Fibroblast of upper back skin (primary cell): ENCODE data around the gene OR2AG2.

Source experiments
- DNase-seq: peaks from one replicate; pipeline ENCODE4 v3.0.0-alpha.2; 2013

The OR2AG2 gene

GRCh38 chr11:6738590-6738989 lies 33.2 kb downstream of the OR2AG2 start:
- no peak for DNase-seq

DNA sequence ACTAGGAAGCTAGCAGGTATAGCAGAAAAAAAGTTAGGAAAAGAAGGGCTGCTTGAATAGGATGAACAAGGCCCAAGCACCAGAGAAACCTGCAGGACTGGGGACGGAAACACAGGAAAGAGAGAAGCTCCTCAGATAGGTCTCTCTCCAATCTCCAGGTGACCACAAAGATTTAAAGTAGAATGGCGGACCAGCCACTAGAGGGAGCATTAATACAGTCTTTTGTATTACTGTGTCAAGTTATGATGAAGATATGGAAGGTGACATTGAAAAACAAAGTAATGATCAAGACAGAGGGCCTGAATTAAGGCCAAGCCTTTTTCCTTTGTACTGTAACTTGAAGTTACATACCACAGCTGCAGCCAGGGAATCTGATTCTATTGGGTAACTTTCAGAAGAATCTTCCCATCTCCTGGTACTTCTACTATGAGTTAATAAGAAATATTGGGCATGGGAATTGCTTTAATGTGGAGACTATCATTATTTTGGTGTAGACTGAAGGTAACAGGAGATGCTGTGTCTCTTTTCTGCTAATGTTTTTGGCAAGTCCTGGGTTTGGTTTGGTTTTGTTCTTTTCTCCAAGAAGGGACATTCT lies 33.8 kb downstream of the OR2AG2 start:
- DNase-seq, result peak; percentile 30

- peak; percentile 22 for DNase-seq
Observed at GRCh38 chr11:6736495-6737121, 35.2 kb downstream of the OR2AG2 start.

DNA sequence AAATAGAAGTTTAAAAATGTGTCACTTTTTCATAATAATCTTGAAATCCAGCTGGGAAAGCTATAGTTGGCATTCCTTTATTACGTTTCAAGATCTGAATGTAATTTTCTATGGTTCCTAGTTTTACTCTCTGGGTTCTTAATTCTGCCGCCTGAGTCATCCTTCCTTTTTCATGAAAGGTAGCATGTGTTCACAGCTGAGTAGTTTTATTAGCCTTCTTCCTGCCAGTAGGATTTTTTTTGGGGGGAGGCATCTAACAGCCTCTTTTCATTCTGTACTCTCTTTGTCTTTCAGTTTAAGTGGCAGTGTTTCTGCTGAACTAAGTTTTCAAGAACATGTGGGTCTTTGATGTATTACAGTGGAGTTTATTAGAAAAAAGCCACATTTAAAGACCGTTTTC lies 36.5 kb downstream of the OR2AG2 start:
- DNase-seq, result peak; percentile 22

- no peak for DNase-seq
Observed at GRCh38 chr11:6734616-6735015, 37.2 kb downstream of the OR2AG2 start.

DNA sequence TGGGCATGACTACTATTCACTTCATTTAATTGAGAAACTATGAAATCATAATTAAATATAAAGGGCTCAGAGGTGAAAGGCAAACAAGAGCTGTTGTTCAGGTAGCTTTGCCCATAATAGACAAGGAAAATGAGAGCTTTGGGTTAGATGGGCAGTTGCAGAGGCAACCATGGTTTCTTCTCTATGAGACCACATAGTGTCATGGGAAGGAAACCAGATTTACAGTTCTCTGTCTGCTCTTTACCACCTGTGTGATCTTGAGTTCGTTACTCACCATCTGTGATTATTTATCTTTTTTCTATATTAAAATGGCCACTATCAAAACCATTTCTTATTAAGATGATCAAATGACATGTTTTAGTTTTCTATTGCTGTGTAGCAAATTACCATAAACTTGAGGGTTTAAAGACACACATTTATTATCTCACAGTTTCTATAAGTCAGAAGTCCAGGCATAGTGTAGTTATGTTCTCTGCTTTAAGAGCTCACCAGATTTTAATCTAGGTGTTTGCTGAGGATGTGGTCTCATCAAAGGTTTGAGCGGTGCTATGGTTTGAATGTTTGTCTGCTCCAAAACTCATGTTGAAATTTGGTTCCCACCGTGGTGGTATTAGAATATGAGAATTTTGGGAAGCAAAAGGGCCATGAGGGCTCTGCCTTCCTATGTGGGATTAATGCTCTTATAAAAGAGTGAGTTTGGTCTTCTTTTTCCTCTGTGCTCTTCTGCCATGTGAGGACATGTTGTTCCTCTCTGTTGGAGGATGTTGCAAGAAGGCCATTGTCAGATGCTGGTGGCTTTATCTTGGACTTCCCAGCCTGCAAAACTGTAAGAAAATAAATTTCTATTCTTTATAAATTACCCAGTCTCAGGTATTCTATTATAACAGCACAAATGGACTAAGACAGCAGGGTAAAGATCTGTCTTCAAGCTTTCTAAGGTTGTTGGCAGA lies 38.2 kb downstream of the OR2AG2 start:
- DNase-seq, result no peak

- DNase-seq, result no peak
Observed at GRCh38 chr11:6727971-6728760, 43.6 kb downstream of the OR2AG2 start.

- DNase-seq, result no peak
Observed at GRCh38 chr11:6725386-6725896, 46.3 kb downstream of the OR2AG2 start.

DNA sequence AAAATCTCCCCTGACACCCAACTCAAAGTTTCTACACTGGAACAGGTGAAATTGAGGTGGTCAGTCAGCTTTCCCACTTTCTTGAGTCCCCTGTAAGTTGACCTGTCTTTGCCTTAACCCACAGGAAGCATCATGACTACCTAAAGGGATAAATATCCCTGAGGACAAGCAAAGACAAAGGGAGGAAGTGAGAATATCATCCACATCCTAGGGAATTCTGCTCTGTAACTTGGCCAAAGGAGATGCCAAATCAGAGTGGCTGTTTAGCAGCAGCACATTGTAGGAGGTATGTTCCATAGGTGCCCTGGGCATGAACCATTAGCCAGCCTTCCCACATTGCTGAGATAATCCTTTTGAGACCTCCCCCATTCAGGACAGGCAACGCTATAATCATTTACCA lies 47.8 kb downstream of the OR2AG2 start:
- DNase-seq, result no peak

DNA sequence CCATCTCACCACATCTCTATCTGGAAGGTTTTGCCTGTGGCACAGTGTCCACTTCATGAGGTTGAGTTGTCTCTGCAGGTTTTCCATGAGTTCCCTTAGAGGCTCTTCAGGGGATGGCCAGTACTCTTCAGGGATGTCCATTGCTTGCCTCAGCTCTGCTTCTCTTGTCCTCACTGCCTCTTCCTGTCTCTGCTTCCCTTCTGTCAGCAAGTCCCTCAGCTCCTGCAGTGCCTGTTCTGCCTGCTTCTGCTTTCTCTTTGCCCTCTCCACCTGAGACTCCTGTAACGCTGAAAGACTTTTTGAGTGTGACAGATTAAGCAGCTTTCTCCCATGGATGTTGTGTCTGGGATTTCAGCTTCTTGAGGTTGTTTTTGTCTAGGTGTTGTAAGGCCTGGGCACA lies 50.4 kb downstream of the OR2AG2 start:
- DNase-seq, result no peak

- peak; percentile 12 for DNase-seq
Observed at GRCh38 chr11:6719576-6719975, 52.2 kb downstream of the OR2AG2 start.

- no peak for DNase-seq
Observed at GRCh38 chr11:6717426-6717825, 54.4 kb downstream of the OR2AG2 start.
